Breast epithelium (tissue), 4 donors: Measurements from ENCODE around the gene GNB1L. TPM values are rescaled to one million over a fixed set of nuclear protein-coding genes. Genes with fewer than 3 reads are reported as not detected.
A peak's percentile ranks its signal among the peaks of the same experiment; 100 is the strongest.

Source experiments
- DNase-seq, 2 donors: peaks; one replicate each; pipeline ENCODE4 v3.0.0-alpha.2; 2019; ENCODE audit warnings: low spot score in 2 of 2
- H3K27ac ChIP-seq, 2 donors: fragments of 200-600 bp; sonication (generic) in 1 of 2; one replicate each; pipeline ENCODE4 v1.5.1; 2016 to 2019; ENCODE audit warnings: mild to moderate bottlenecking in 1 of 2
- H3K27me3 ChIP-seq, 2 donors: fragments of 200-600 bp; sonication (generic) in 1 of 2; one replicate each; pipeline versions ENCODE4 v1.5.1 to v1.6.0; 2017 to 2019; ENCODE audit warnings: control low read depth in 1 of 2, mild to moderate bottlenecking in 1 of 2
- H3K36me3 ChIP-seq: fragments of 200-600 bp; one replicate; pipeline ENCODE4 v1.5.1; 2019
- H3K4me1 ChIP-seq, 2 donors: fragments of 200-600 bp; sonication (generic); one replicate each; pipeline ENCODE4 v1.5.1; 2016 to 2019; ENCODE audit warnings: control low read depth in 1 of 2
- H3K4me3 ChIP-seq, 3 donors: fragments of 200-600 bp; sonication (generic); 1 replicate in 2 of 3; 2 replicates in 1 of 3; pipeline ENCODE4 v1.5.1; 2016 to 2019; ENCODE audit warnings: mild to moderate bottlenecking in 3 of 3, moderate library complexity in 2 of 3
- H3K9me3 ChIP-seq, 2 donors: fragments of 200-600 bp; sonication (generic) in 1 of 2; one replicate each; pipeline ENCODE4 v1.5.1; 2016 to 2019; ENCODE audit warnings: control low read depth in 1 of 2
- CTCF ChIP-seq, 3 donors: fragments of 450-650 bp; IDR thresholded peaks; one replicate each; pipeline ENCODE4 v1.5.1; 2016 to 2017; ENCODE audit warnings: antibody characterized with exemption in 3 of 3, mild to moderate bottlenecking in 3 of 3, moderate library complexity in 3 of 3
- POLR2A ChIP-seq: fragments of 450-650 bp; IDR thresholded peaks from one replicate; pipeline ENCODE4 v1.6.1; 2016; ENCODE audit warnings: antibody characterized with exemption, mild to moderate bottlenecking, moderate library complexity
- POLR2AphosphoS5 ChIP-seq, 3 donors: sonication (generic); formaldehyde crosslinking; IDR thresholded peaks; one replicate each; pipeline ENCODE4 v1.6.1; 2017; ENCODE audit warnings: antibody characterized with exemption in 3 of 3
- intact Hi-C: fragments of 100-400 bp; cut with DNase I; formaldehyde crosslinking; loops from one replicate; pipeline ENCODE4 v1.15.1; 2023; ENCODE audit warnings: low total_unique reads
- total RNA-seq, 3 donors: library from RNA; depleted of rRNA; stranded (reverse); fragments of >200 nt; gene quantifications; one replicate each; pipeline ENCODE4 v1.1.0, GENCODE V29; 2016

The GNB1L gene
- total RNA-seq, 3 donors from 2014 or later: 5.6 to 8.2 (median 6.3) TPM

GRCh38 chr22:19808873-19809478, 45.7 kb downstream of the GNB1L start:
- H3K4me1 ChIP-seq: peaks cover 5 to 7% of the 10 kb centered on the region in 2 donors
- intact Hi-C loops: no loop called here
- H3K36me3 ChIP-seq: no peaks in the 10 kb centered on the region
- H3K9me3 ChIP-seq: no peaks in the 10 kb centered on the region
- no peaks in the 10 kb centered on the region for H3K27me3 ChIP-seq
- TF ChIP-seq POLR2A (no peak), CTCF (IDR thresholded peaks at IDR 0.05) (no peak), POLR2AphosphoS5 (IDR thresholded peaks at IDR 0.05) (no peak)
- H3K4me3 ChIP-seq: no peak overlapping the region
- H3K27ac ChIP-seq: no peak overlapping the region
- peak in 1 of 2 donors; percentile 36 for DNase-seq

DNA sequence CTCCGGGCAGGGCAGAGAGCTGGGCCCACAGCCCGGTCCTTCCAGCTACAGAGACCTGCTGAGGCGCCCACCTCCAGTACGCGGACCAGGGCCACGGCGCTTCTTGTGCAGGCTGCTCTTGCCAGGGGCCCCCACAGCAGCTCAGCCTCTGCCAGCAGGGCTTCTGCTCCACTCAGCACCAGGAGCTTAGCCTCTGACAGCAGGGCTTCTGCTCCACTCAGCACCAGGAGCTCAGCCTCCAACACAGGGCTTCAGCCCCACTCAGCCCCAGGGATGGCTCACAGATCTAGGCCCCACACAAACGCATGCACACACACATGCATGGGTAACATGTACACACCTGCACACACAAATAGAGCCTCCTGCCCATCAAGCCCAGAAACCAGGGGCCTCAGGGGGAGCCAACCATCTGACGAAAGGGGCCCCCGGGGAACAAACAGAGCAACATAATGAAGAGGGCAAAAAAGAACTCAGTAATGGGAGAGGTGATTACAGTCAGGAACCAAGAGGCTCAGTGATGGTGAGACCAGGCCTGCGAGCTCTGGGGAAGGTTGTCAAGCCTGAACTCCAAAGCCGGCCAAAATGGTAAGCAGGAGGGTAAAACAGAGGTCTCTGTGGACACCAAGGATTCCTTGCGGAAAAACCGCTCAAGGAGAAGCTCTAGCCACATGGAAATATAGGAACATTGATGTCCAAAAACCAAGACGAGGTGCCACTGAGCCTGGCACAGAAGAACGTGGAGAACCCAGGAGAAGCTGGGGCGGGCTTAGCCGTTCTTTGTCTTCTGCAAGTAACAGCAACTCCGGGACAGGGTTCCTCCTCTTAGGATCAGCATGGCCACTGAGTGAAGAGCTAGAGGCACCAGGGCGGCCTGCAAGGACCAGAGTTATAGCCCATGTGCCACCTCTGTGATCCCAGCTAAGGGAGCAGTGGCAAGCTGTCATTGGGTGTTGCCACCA, 46.5 kb downstream of the GNB1L start:
- Histone ChIP-seq H3K4me1 (peaks cover 5 to 7% of the 10 kb centered on the region in 2 donors), H3K9me3 (no peaks in the 10 kb centered on the region), H3K36me3 (no peaks in the 10 kb centered on the region), H3K27ac (no peak overlapping the region), H3K27me3 (no peaks in the 10 kb centered on the region), H3K4me3 (no peak overlapping the region)
- intact Hi-C loops: no loop called here
- DNase-seq: peak in 1 of 2 donors; percentile 36
- TF ChIP-seq CTCF (IDR thresholded peaks at IDR 0.05) (no peak), POLR2AphosphoS5 (IDR thresholded peaks at IDR 0.05) (no peak), POLR2A (no peak)

DNA sequence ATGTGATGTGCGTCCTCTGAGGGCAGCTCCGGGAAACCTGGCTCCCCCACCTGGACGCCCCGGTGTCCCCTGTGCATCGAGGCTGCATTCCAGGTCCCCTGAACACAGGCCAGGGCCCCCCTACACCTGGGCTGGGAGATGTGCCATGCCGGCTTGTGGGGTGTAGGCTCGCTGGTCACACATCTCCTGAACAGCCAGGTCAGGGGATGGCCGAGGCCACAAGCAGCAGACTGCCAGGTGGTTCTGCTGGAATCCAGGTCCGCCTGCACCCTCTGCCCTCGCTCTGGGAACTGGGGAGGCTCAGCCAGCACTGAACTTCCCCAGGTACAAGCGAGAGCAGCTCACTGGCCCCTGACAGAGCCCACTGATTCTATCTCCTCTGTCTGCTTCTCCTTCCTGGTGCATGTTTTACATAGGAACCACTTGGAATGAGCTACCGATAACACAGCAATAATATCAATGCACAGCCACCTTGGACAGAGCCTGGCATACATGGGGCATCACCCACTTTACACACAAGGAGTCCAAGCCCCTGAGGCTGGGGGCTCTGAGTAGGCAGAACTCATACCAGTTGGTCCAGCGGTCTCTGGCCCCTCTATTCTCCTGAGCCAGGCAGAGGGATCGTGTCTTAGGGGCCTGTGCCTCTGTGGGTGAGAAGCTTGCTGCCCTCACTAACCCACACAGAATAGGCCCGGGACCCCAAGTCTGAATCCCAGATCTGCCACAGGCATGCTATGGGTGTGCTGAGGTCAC, 47.3 kb downstream of the GNB1L start:
- TF ChIP-seq POLR2AphosphoS5 (IDR thresholded peaks at IDR 0.05): no peak
- Histone ChIP-seq H3K4me1 (peaks cover 5 to 7% of the 10 kb centered on the region in 2 donors), H3K36me3 (no peaks in the 10 kb centered on the region), H3K27me3 (no peaks in the 10 kb centered on the region), H3K27ac (no peak overlapping the region), H3K9me3 (no peaks in the 10 kb centered on the region), H3K4me3 (no peak overlapping the region)
- intact Hi-C loops: no loop called here
- peak in 1 of 2 donors; percentile 44 for DNase-seq

DNA sequence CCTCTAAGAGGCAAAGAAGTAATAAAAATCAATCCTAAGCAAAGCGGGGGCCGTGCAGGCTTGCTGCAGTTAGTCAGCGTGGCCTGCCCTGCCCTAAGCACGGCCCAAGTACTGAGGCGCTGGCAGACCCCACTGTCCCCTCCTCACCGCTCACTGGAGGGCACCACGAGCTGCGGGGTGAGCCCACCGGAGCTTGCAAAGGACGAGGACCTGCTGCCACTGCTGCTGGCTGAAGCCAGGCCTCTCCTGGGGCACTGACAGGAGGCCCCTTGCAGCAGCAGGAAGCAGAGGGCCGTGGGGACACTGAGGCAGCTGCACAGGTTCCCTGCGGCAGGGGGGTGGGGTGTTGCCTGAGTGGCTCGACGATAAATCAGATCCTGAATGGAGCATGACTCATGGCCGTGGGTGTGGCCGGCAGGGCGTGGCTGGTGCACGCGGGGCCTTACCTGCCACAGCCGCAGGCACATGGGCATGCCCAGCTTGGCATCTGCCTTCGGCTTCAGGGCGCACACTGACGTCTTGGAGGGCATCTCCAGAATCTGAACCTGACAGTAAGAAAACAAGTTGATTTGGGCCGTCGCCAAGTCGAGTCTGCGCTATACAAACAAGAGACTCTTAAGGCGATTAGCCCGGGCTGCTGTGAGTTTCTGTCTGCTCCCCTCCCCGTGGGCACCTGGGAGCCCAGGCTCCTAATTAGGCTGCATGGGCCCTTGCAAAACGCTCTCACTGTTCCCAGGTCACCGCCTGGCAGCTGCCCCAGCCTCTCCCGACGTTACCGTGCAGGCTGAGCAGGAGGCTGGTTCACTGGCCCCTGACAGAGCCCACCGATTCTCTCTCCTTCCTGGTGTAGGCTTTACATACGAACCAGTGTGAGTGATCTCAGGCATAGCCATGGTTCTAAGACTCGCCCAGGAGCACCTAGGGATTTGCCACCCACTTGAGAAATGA, 48.2 kb downstream of the GNB1L start:
- no peaks in the 10 kb centered on the region for H3K36me3 ChIP-seq
- peak in 1 of 3 donors; percentile 15 for TF ChIP-seq POLR2AphosphoS5 (IDR thresholded peaks at IDR 0.05)
- no peak for TF ChIP-seq CTCF (IDR thresholded peaks at IDR 0.05)
- no peak for TF ChIP-seq POLR2A
- no peak overlapping the region for H3K4me3 ChIP-seq
- peaks cover 5 to 7% of the 10 kb centered on the region in 2 donors for H3K4me1 ChIP-seq
- no peaks in the 10 kb centered on the region for H3K9me3 ChIP-seq
- H3K27me3 ChIP-seq: no peaks in the 10 kb centered on the region
- DNase-seq: peak; percentile 71 to 90
- H3K27ac ChIP-seq: no peak overlapping the region
- intact Hi-C loops: no loop called here

GRCh38 chr22:19805821-19806212, 48.9 kb downstream of the GNB1L start:
- H3K36me3 ChIP-seq: no peaks in the 10 kb centered on the region
- no peak overlapping the region for H3K4me3 ChIP-seq
- peak in 1 of 2 donors; percentile 45 for DNase-seq
- H3K9me3 ChIP-seq: no peaks in the 10 kb centered on the region
- peaks cover 5 to 7% of the 10 kb centered on the region in 2 donors for H3K4me1 ChIP-seq
- intact Hi-C loops: no loop called here
- TF ChIP-seq POLR2A: no peak
- TF ChIP-seq CTCF (IDR thresholded peaks at IDR 0.05): no peak
- no peak for TF ChIP-seq POLR2AphosphoS5 (IDR thresholded peaks at IDR 0.05)
- no peak overlapping the region for H3K27ac ChIP-seq
- H3K27me3 ChIP-seq: no peaks in the 10 kb centered on the region
